Measurements from ENCODE around the gene SLC12A2. TPM values are rescaled to one million over a fixed set of nuclear protein-coding genes. Genes with fewer than 3 reads are reported as not detected.

The SLC12A2 gene
- total and polyA plus RNA-seq, 2 experiments from 2014 or later, result 21.5 to 67.1 TPM

GRCh38 chr5:128116445-128116844 is 32.9 kb downstream of the SLC12A2 start:
- Histone ChIP-seq H3K79me2 (peaks cover 9% of the 10 kb centered on the region), H3K4me2 (no peak overlapping the region), H3K9me3 (ENCODE audit: low read depth) (peaks cover 10% of the 10 kb centered on the region), H2AFZ (no peak overlapping the region), H3K9me2 (replicated peaks; ENCODE audit: insufficient read depth) (peaks cover 6% of the 10 kb centered on the region), H3K36me3 (replicated peaks; ENCODE audit: insufficient read depth, low read depth) (peaks cover 3% of the 10 kb centered on the region), H3K27ac (no peak overlapping the region), H3K27me3 (no peaks in the 10 kb centered on the region), H3K4me1 (ENCODE audit: insufficient read depth) (no peaks in the 10 kb centered on the region), H3K4me3 (no peak overlapping the region), H4K20me1 (ENCODE audit: insufficient read depth, poor library complexity, severe bottlenecking) (no peaks in the 10 kb centered on the region)
- no peak for TF ChIP-seq EZH2phosphoT487 (IDR thresholded peaks at IDR 0.05; ENCODE audit: low read depth, severe bottlenecking, unreplicated experiment)
- no peak for TF ChIP-seq EZH2 (IDR thresholded peaks at IDR 0.05; ENCODE audit: borderline replicate concordance)
- no peak for TF ChIP-seq CTCF (IDR thresholded peaks at IDR 0.05; ENCODE audit: poor library complexity)
- WGBS (ENCODE audit: low lambda C conversion rate, missing lambda C conversion rate), result 96% methylated on average over 3 of the region's 3 CpGs
- DNase-seq (ENCODE audit: low spot score), result no peak

- no peak overlapping the region for H3K4me3 ChIP-seq
- H4K20me1 ChIP-seq (ENCODE audit: insufficient read depth, poor library complexity, severe bottlenecking), result no peaks in the 10 kb centered on the region
- H3K9me2 ChIP-seq (replicated peaks; ENCODE audit: insufficient read depth), result peaks cover 6% of the 10 kb centered on the region
- WGBS (ENCODE audit: low lambda C conversion rate, missing lambda C conversion rate), result 95% methylated on average over 2 of the region's 2 CpGs
- H3K4me1 ChIP-seq (ENCODE audit: insufficient read depth), result no peaks in the 10 kb centered on the region
- H3K9me3 ChIP-seq (ENCODE audit: low read depth), result peaks cover 10% of the 10 kb centered on the region
- H3K4me2 ChIP-seq, result no peak overlapping the region
- H3K36me3 ChIP-seq (replicated peaks; ENCODE audit: insufficient read depth, low read depth), result peaks cover 3% of the 10 kb centered on the region
- no peaks in the 10 kb centered on the region for H3K27me3 ChIP-seq
- no peak for DNase-seq (ENCODE audit: low spot score)
- H3K79me2 ChIP-seq, result peaks cover under 1% of the 10 kb centered on the region
- no peak overlapping the region for H2AFZ ChIP-seq
- H3K27ac ChIP-seq, result no peak overlapping the region
- TF ChIP-seq EZH2phosphoT487 (IDR thresholded peaks at IDR 0.05; ENCODE audit: low read depth, severe bottlenecking, unreplicated experiment), result no peak
- TF ChIP-seq CTCF (IDR thresholded peaks at IDR 0.05; ENCODE audit: poor library complexity), result no peak
- TF ChIP-seq EZH2 (IDR thresholded peaks at IDR 0.05; ENCODE audit: borderline replicate concordance), result no peak
Observed at GRCh38 chr5:128118214-128118613, 34.6 kb downstream of the SLC12A2 start.

- 56% methylated on average over 4 of the region's 4 CpGs for WGBS (ENCODE audit: low lambda C conversion rate, missing lambda C conversion rate)
Observed at GRCh38 chr5:128121651-128122050, 38.1 kb downstream of the SLC12A2 start.

More at GRCh38 chr5:128121651-128122050, 38.1 kb downstream of the SLC12A2 start:
- Histone ChIP-seq H3K9me2 (replicated peaks; ENCODE audit: insufficient read depth) (peaks cover 5% of the 10 kb centered on the region), H3K36me3 (replicated peaks; ENCODE audit: insufficient read depth, low read depth) (peaks cover 3% of the 10 kb centered on the region), H3K4me1 (ENCODE audit: insufficient read depth) (no peaks in the 10 kb centered on the region), H3K79me2 (no peaks in the 10 kb centered on the region), H4K20me1 (ENCODE audit: insufficient read depth, poor library complexity, severe bottlenecking) (no peaks in the 10 kb centered on the region), H3K27me3 (no peaks in the 10 kb centered on the region), H3K4me2 (no peak overlapping the region), H3K27ac (no peak overlapping the region), H3K4me3 (no peak overlapping the region), H3K9me3 (ENCODE audit: low read depth) (peaks cover 10% of the 10 kb centered on the region), H2AFZ (no peak overlapping the region)
- no peak for DNase-seq (ENCODE audit: low spot score)
- TF ChIP-seq EZH2phosphoT487 (IDR thresholded peaks at IDR 0.05; ENCODE audit: low read depth, severe bottlenecking, unreplicated experiment) (no peak), CTCF (IDR thresholded peaks at IDR 0.05; ENCODE audit: poor library complexity) (no peak), EZH2 (IDR thresholded peaks at IDR 0.05; ENCODE audit: borderline replicate concordance) (no peak)

Data from hepatocyte (in vitro differentiated cells).